Stimulated activated CD4-positive, alpha-beta T cell treated with anti-CD3 and anti-CD28 coated beads, Interleukin-12 subunit alpha, Interleukin-12 subunit beta, amount 100 ng/mL, for 24 hours (primary cell): ENCODE data around the gene DNAH3.
"Not testable (repeated sequence)": the region's sequence is repeated elsewhere in the genome, so short reads cannot be mapped to it uniquely, and the experiment has no call there.

Experiments
- DNase-seq, 2 experiments: peaks; one replicate each; pipeline ENCODE4 v3.0.0-alpha.2; 2020; ENCODE audit warnings: low read depth in 2 of 2

Gene DNAH3, protein sequence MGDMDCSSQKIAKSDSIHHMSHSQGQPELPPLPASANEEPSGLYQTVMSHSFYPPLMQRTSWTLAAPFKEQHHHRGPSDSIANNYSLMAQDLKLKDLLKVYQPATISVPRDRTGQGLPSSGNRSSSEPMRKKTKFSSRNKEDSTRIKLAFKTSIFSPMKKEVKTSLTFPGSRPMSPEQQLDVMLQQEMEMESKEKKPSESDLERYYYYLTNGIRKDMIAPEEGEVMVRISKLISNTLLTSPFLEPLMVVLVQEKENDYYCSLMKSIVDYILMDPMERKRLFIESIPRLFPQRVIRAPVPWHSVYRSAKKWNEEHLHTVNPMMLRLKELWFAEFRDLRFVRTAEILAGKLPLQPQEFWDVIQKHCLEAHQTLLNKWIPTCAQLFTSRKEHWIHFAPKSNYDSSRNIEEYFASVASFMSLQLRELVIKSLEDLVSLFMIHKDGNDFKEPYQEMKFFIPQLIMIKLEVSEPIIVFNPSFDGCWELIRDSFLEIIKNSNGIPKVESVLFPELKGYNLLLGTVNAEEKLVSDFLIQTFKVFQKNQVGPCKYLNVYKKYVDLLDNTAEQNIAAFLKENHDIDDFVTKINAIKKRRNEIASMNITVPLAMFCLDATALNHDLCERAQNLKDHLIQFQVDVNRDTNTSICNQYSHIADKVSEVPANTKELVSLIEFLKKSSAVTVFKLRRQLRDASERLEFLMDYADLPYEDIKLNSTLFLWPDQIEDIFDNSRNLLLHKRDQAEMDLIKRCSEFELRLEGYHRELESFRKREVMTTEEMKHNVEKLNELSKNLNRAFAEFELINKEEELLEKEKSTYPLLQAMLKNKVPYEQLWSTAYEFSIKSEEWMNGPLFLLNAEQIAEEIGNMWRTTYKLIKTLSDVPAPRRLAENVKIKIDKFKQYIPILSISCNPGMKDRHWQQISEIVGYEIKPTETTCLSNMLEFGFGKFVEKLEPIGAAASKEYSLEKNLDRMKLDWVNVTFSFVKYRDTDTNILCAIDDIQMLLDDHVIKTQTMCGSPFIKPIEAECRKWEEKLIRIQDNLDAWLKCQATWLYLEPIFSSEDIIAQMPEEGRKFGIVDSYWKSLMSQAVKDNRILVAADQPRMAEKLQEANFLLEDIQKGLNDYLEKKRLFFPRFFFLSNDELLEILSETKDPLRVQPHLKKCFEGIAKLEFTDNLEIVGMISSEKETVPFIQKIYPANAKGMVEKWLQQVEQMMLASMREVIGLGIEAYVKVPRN (N-terminal part only)

DNA sequence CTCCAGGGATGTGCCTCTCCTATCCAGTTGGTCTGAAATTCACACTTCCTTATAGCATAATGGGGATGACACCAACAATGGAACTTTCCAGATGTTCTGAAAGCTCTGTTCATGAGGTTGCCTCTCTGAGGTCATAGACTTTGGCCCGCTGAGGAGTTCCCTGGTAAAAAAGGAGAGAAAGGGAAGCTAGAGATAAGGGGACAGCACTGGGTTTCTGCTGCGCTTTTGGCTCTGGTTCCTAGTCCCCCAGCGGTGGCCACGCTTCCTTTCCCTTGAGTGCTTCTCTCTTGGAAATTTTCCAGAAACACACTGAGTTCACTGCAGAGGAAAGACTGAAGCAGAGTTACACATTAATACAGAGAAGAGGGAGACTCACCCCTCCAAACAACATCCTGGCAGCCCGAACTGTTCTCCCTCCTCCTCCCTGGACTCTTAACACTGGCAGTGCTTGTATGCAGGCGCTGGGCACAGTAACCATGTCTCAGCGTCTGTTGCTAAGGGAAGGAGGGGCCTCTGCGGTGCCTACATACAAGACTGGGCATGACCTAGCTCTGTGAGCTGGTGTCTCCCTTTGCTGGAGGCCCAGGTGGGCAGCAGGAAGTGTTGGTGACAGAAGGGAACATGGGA is at the start of gene DNAH3:
Gene DNAH3, minus strand, starts transcription at position 472 of the 627 bp plus-strand sequence. CDS start 527 bp downstream, outside the sequence.
- no peak for DNase-seq

DNA sequence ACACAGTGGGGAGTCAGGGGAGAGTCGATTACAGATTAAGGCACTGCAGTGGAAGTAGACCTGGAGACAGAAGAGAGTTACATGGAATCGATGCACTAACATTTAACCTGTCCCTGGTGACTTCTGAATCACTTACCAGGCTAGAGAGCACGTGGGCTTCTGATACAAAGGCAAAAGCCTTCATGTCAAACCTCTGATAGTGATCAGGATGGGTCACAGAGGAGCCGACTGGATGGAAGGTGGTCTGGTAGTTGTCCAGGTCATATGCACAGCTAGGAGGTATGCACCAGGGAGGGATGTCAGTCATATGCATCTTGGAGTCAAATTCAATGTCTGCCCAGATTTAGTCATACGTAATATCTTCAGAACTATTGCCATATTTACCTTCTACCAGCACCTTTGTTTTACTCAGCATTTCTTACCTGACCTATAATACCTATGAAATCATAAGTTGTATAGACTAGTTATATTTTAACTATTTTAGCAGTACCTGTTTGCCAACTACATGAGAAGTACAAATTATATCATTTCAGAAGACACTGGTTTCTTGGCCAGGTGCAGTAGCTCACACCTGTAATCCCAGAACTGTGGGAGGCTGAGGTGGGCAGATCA is 49.1 kb upstream of the DNAH3 start:
- no peak for DNase-seq

DNA sequence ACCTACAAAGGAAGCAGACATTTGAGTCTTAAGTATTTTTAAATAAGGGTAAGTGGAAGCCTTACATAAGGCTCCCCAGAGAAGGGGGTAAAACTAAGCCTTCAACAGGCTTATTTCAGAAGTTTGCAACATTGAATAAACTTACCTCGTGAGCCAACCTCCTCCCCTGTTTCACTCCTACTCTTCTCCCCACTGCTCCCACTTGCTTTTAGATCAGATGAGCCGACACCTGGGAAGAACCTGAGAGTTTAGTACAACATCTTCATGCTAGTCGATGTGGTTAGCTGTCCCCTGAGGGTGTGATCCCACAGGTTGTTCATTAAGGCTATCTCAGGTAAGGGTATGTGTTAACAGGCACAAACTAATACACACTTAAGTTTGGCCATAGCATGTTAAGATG is 47.0 kb upstream of the DNAH3 start:
- DNase-seq = no peak

DNA sequence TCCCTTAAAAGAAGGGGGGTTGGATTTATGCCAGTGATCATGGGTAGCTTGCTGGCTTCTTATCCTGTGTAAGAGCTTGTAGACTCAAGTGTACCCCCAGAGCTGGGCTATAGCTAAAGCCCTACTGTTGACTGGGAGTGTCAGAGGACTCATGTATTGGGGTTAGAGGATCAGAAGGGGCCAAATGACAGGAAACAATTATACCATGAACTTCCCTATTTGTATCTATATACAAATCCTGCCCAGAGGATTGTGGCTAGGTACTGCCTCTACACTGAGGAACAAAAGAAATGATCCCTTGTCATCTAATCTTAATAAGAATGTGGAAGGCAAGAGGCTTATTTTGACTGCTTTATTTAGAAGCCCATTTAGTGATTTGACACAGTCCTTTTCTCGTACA is 46.5 kb upstream of the DNAH3 start:
- DNase-seq = no peak

DNA sequence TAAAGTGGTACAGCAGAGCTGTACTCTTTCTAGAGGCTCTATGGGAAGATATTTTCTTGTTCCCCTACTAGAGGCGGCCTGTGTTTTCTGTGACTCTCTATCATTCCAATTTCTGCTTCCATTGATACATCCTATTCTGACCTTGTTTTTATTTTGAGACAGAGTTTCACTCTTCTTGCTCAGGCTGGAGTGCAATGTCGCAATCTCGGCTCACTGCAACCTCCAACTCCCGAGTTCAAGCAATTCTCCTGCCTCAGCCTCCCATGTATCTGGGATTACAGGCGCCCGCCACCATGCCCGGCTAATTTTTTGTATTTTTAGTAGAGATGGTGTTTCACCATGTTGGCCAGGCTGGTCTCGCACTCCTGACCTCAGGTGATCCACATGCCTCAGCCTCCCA is 44.7 kb upstream of the DNAH3 start:
- DNase-seq = not testable (repeated sequence)

DNA sequence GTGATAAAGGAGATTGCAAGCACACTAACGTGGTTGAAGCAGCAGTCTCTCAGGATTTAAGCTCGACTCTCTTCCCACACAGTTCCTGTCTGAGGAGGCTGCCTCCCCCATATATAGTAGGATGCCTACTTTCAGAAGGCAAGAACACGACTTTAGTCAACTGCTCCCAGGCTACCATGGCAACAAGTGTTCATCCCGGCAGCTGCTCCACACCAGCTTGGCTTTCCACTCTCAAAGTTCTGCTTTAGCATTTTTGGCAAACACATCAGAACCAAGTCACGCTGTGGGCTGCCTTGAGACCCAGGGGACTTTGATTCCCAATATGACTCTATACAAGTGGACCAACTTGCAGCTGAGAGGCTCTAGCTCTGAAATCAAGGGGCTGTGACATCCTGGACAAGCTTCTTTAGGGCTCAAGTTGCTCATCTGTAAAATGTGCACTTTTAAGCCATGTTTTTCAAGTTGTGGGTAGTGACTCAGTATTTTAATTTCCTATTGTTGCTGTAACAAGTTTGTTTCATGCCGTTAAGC is 44.2 kb upstream of the DNAH3 start:
- DNase-seq = no peak

DNA sequence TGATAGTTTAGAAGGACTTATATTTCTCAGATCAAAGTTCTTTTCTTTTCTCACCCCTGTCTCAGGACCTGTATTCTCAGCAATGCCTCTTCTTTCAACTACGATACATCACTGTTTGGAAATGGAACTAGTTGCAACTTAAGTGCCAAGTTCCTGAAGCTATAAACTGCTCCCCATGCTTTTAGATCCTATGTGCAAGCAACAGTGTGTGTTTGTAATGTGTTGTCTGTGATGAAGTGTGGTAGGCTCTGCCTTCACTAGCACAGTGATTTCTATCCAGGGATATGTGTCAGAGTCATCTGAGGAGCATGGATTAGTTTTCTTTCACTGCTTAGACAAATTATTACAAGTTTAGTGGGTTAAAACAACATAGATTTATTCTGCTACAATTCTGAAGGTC is 42.3 kb upstream of the DNAH3 start:
- no peak for DNase-seq

DNA sequence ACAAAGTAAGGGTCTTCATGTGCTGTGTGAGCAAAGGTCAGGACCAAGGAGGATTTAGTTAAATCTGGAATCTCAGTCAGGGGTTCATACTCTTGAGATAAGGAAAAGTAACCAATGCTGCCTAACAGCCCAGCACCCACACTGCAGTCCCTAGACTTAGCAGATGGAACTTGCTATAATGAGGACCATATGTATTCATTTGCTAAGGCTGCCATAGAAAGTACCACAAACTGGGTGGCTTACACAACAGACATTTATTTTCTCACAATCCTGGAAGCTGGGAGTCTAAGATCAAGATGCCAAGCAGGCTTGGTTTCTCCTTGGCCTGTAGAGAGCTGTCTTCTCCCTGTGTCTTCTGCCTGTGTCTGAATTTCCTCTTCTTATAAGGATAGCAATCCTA is 40.0 kb upstream of the DNAH3 start:
- DNase-seq = no peak

DNA sequence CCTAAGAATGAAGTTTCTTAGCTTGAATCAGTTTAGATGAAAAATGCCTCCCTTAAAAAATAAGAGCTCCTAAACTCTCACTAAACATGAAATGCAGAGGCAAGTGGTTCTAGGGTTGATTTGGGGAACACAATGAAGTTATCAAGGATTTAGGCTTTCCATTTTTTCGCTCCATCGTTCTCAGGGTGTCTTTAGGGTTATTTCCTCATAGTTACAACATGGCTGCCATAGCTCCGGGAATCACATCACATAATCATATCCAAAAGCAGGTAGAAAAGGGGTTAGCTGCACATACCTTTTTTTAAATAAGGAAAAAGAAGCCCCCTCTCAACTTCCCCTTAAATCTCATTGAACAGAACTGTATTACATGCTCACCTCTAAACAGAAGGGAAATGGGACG is 39.4 kb upstream of the DNAH3 start:
- no peak for DNase-seq

DNA sequence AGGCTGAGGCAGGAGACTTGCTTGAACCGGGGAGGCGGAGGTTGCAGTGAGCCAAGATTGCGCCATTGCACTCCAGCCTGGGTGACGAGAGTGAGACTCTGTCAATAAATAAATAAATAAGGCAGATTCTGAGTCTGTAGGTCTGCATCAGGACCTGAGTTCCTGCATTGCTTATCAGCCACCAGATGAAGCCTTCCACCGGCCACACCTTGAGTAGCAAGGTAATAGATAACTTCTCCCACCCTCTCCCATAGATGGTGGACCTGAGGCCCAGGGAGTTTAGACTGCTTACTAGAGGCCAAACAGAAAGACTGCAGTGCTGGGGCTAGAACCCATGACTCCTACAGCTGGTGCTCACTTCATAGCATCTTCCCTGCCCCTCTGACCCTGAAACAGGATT is 38.7 kb upstream of the DNAH3 start:
- no peak for DNase-seq

DNA sequence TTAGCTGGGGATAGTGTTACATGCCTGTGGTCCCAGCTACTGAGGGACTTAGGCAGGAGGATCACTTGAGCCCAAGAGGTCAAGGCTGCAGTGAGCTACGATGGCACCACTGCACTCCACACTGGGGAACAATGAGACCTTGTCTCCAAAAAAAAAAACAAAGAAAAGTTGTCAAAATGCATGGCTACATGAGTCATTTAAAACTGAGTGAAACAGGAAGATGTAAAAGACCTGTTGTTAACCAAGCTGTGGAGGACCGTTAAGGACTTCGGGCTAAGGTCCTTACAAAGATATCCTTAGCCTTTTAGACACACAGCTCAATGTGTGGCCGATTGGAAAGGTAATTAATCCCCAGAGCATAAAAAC is 35.7 kb upstream of the DNAH3 start:
- no peak for DNase-seq

DNA sequence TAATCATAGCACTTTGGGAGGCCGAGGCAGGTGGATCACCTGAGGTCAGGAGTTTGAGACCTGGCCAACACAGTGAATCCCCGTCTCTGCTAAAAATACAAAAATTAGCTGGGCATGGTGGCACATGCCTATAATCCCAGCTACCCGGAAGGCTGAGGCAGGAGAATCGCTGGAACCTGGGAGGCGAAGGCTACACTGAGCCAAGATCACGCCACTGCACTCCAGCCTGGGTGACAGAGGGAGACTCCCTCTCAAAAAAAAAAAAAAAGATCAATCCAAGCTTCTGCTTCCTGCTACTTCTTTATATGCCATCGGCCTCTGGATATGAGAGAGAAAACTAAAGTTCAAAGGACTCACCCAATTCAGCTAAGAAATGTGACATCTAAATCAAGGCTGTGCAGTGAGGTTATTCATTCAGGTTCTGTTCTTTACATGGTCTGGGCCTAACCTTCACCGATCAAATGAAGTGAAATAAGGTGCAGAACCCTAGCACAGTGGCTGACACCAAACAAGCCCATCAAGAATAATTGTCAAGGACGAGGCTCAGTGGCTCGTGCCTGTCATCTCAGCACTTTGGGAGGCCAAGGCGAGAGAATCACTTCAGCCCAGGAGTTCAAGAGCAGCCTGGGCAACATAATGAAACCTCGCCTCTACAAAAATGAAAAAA is 35.1 kb upstream of the DNAH3 start:
- DNase-seq = no peak

DNA sequence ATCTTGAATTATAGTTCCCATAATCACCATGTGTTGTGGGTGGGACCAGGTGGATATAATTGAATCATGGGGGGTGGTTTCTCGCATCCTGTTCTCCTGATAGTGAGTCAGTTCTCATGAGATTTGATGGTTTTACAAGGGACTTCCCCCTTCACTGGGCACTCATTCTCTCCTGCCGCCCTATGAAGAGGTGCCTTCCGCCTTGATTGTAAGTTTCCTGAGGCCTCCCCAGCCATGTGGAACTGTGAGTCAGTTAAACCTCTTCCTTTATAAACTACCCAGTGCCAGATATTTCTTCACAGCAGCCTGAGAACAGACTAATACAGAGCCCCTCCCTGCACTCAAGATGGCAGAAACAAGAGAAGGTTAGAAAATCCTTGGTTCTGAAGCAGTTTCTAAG is 34.2 kb upstream of the DNAH3 start:
- DNase-seq = peak in 1 of 2 experiments; percentile 34

DNA sequence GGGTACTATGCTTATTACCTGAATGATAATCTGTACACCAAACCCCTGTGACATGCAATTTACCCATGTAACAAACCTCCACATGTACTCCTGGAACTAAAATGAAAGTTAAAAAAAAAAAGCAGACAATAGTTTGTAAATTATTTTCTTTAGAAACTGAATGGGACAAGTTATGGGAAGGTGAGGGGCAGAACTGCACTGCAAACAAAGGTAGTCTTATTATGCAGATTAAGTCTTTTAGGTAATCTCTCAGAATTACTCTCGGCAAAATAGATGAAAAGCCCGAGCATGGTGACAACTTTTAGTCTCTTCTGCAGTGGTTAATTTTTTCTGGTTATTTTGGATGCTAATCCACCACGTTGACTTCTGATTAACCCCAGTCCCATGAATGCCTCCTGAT is 33.3 kb upstream of the DNAH3 start:
- no peak for DNase-seq

DNA sequence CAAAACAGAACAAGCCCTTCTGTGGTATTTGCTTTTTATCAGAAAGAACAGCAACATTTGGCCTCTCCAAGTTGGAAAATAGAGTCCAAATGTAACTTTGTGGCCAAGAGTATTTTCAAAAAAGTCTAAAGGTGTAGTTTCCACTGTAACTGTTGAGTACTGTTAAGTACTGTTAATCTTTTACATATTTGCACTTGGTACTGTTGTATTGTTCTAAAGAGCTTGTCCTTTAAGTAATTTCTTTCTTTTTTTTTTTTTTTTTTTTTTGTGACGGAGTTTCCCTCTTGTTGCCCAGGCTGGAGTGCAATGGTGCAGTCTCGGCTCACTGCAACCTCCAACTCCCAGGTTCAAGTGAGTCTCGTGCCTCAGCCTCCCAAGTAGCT is 29.3 kb upstream of the DNAH3 start:
- no peak for DNase-seq

DNA sequence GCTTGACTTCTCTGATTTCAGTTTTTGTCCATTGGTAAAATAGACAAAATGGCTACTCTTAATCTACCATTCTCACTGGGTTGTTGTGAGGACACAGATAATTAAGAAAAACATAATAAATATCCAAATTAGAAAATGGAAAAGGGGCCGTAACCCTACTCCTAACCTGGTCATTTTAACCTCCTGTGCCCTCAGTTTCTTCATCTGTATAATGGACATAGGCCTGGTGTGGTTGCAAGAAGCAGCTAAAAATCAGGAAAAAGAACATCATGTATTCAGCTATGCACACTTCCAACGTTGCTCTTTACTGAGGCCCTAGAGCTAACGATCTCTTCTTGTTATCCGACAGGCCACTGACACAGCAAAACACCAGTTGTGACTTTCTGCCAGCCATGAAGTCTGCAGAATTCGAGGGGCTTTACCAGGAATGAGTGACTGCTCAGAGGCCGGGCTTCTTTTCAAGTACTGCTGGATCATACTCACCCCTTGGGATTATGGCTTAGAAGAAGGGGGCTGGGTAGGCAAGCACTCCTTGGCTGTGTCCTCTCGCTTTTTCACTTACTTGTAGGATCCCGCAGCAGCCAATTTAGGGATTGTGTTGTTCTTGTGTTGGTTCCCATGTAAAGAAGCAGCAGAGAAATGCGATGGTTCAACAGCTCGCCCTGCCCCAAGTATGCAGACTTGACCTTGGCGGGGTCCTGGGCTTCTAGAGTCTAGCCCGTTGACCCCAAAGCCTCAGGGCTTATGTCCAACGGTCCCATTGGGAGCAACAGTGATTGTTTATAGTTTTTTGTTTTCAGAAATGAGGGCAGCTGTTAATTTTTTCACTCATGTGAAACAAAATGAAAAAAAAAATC is 28.7 kb upstream of the DNAH3 start:
- DNase-seq = no peak

DNA sequence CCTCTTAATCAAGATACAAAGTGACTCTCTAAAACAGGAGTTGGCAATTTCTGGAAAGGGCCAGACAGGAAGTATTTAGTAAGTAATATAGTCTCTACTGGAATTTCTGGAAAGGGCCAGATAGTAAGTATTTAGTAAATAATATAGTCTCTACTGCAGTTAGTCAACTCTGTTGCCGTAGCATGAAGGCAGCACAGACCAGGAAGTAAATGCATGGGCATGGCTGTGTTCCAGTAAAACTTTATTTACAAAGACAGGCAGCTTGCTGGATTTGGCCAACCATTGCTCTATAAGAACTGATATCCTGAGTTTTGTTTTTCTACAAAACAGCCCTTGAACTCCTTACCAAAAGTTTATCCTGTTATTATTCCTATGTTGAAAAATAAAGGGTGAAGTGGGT is 24.8 kb upstream of the DNAH3 start:
- no peak for DNase-seq

DNA sequence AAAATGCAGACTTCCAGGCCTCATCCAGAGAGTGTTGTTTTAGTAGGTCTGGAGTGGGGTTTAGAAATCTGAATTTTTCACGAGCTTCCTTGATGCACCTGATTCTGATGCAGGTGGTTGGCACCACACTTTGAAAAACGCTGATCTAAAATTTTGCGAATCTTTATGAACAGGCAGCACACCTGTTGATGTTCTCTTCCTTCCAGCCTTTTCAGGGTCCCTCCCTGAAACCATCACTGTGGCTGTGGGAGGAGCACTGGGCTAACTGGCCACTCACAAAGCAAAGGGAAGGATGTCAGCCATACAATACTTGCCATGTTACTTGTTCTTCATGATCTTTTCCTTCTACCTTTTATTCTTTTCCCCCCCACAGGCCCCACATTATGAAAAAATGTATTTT is 22.0 kb upstream of the DNAH3 start:
- DNase-seq = no peak

DNA sequence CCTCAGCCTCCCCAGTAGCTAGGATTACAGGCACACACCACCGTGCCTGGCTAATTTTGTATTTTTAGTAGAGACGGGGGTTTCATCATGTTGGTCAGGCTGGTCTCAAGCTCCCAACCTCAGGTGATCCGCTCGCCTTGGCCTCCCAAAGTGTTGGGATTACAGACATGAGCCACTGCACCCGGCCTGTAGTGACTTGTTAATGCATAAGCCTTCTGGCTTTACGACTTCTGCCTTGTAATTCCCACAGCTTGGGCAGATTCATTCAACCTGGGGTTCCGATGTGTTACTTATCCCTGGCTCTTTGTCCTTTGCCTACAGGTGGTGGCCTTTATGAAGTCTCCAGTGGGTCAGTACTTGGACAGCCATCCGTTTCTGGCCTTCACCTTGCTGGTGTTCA is 19.5 kb upstream of the DNAH3 start:
- not testable (repeated sequence) for DNase-seq
